Gastroesophageal sphincter (tissue), 4 donors: ENCODE results near the gene INTS11. TPM values are rescaled to one million over a fixed set of nuclear protein-coding genes. Genes with fewer than 3 reads are reported as not detected.

Source experiments
- ATAC-seq: fragments of 150-250 bp; one replicate; pipeline ENCODE4 v1.9.1; 2016; ENCODE audit warnings: mild to moderate bottlenecking, moderate library complexity
- H3K27ac ChIP-seq, 4 donors: fragments of 200-600 bp; sonication (generic) in 3 of 4; 1 replicate in 3 of 4; 2 replicates in 1 of 4; pipeline ENCODE4 v1.5.1; 2016 to 2019
- H3K27me3 ChIP-seq: fragments of 200-600 bp; sonication (generic); one replicate; pipeline ENCODE4 v1.5.1; 2019
- H3K36me3 ChIP-seq, 2 donors: fragments of 200-600 bp; sonication (generic); one replicate each; pipeline ENCODE4 v1.5.1; 2019; ENCODE audit warnings: control low read depth in 1 of 2
- H3K4me1 ChIP-seq, 3 donors: fragments of 200-600 bp; sonication (generic); 1 replicate in 2 of 3; 2 replicates in 1 of 3; pipeline ENCODE4 v1.5.1; 2016 to 2019; ENCODE audit warnings: control low read depth in 2 of 3
- H3K4me3 ChIP-seq, 2 donors: fragments of 200-600 bp; sonication (generic); one replicate each; pipeline ENCODE4 v1.5.1; 2019; ENCODE audit warnings: mild to moderate bottlenecking in 1 of 2, moderate library complexity in 1 of 2
- H3K9me3 ChIP-seq, 3 donors: fragments of 200-600 bp; sonication (generic); one replicate each; pipeline ENCODE4 v1.5.1; 2017 to 2019; ENCODE audit warnings: control low read depth in 2 of 3
- CTCF ChIP-seq, 4 experiments: fragments of 200-600 bp in 2 of 4; fragments of 450-650 bp in 2 of 4; sonication (generic) in 1 of 4; IDR thresholded peaks; one replicate each; pipeline ENCODE4 v1.5.1; 2017 to 2019; ENCODE audit warnings: antibody characterized with exemption in 4 of 4, mild to moderate bottlenecking in 2 of 4, moderate library complexity in 2 of 4
- EP300 ChIP-seq: sonication (generic); formaldehyde crosslinking; IDR thresholded peaks from one replicate; pipeline ENCODE4 v1.6.1; 2017; ENCODE audit warnings: antibody characterized with exemption, mild to moderate bottlenecking
- POLR2A ChIP-seq, 2 donors: fragments of 450-650 bp; IDR thresholded peaks; one replicate each; pipeline ENCODE4 v1.6.1; 2017; ENCODE audit warnings: antibody characterized with exemption in 2 of 2, mild to moderate bottlenecking in 2 of 2, moderate library complexity in 1 of 2
- POLR2AphosphoS5 ChIP-seq: sonication (generic); formaldehyde crosslinking; IDR thresholded peaks from one replicate; pipeline ENCODE4 v1.6.1; 2017; ENCODE audit warnings: antibody characterized with exemption
- WGBS, 2 donors: methylation state at CpG; one replicate each; pipeline ENCODE4 v1.1.5; 2018; ENCODE audit warnings: low coverage in 1 of 2; 5-methylcytosine and 5-hydroxymethylcytosine counted together
- total RNA-seq, 4 donors: library from RNA; depleted of rRNA; stranded (reverse); fragments of >200 nt; gene quantifications; one replicate each; pipeline ENCODE4 v1.1.0, GENCODE V29; 2016

INTS11 gene
- total RNA-seq, 4 donors from 2014 or later, result 62.0 to 119 (median 96.4) TPM

- 84% methylated on average over 11 of the region's 23 CpGs; no CpG with 5 or more reads in 1 of the 2 donors for WGBS, 2 donors
- ATAC-seq, result no peak
- peaks cover 0 to 85% of the 10 kb centered on the region in 2 donors for H3K36me3 ChIP-seq
Measured at GRCh38 chr1:1314678-1315335, 9.7 kb downstream of the INTS11 start.

GRCh38 chr1:1314237-1314586, 10.2 kb downstream of the INTS11 start:
- no peaks in the 10 kb centered on the region for H3K9me3 ChIP-seq
- H3K27ac ChIP-seq, result peak overlapping the region in 1 of 4 donors; percentile 86
- H3K27me3 ChIP-seq, result no peaks in the 10 kb centered on the region
- H3K4me1 ChIP-seq, result peaks cover 3 to 62% (median 17%) of the 10 kb centered on the region in 3 donors
- no CpG with 5 or more reads among the region's 15 CpGs for WGBS, 2 donors
- no peak for TF ChIP-seq POLR2A (IDR thresholded peaks at IDR 0.05)
- no peak for TF ChIP-seq POLR2AphosphoS5
- no peak for TF ChIP-seq EP300
- TF ChIP-seq CTCF (IDR thresholded peaks at IDR 0.05), result no peak
- H3K4me3 ChIP-seq, result no peak overlapping the region
- no peak for ATAC-seq
- H3K36me3 ChIP-seq, result peaks cover 0 to 81% of the 10 kb centered on the region in 2 donors

More at GRCh38 chr1:1314678-1315335, 9.7 kb downstream of the INTS11 start:
- H3K9me3 ChIP-seq, result no peaks in the 10 kb centered on the region
- TF ChIP-seq POLR2AphosphoS5, result no peak
- TF ChIP-seq CTCF (IDR thresholded peaks at IDR 0.05), result no peak
- TF ChIP-seq POLR2A (IDR thresholded peaks at IDR 0.05), result no peak
- TF ChIP-seq EP300, result no peak
- peak overlapping the region in 3 of 4 donors; percentile 68 to 86 (median 85) for H3K27ac ChIP-seq
- no peak overlapping the region for H3K4me3 ChIP-seq
- no peaks in the 10 kb centered on the region for H3K27me3 ChIP-seq
- H3K4me1 ChIP-seq, result peaks cover 3 to 62% (median 12%) of the 10 kb centered on the region in 3 donors

GRCh38 chr1:1313500-1314236, 10.8 kb downstream of the INTS11 start:
- H3K27ac ChIP-seq, result no peak overlapping the region
- ATAC-seq, result no peak
- WGBS, 2 donors, result no CpG with 5 or more reads among the region's 37 CpGs
- no peak overlapping the region for H3K4me3 ChIP-seq
- H3K27me3 ChIP-seq, result no peaks in the 10 kb centered on the region
- TF ChIP-seq POLR2AphosphoS5 (no peak), EP300 (no peak), POLR2A (IDR thresholded peaks at IDR 0.05) (no peak), CTCF (IDR thresholded peaks at IDR 0.05) (no peak)
- H3K9me3 ChIP-seq, result no peaks in the 10 kb centered on the region
- H3K4me1 ChIP-seq, result peaks cover under 1 to 62% (median 14%) of the 10 kb centered on the region in 3 donors
- H3K36me3 ChIP-seq, result peaks cover 0 to 75% of the 10 kb centered on the region in 2 donors

- Histone ChIP-seq H3K9me3 (no peaks in the 10 kb centered on the region), H3K27me3 (no peaks in the 10 kb centered on the region), H3K36me3 (peaks cover 0 to 72% of the 10 kb centered on the region in 2 donors), H3K27ac (no peak overlapping the region), H3K4me3 (no peak overlapping the region), H3K4me1 (peaks cover 0 to 54% (median 9%) of the 10 kb centered on the region in 3 donors)
- TF ChIP-seq CTCF (IDR thresholded peaks at IDR 0.05) (no peak), POLR2A (IDR thresholded peaks at IDR 0.05) (no peak), EP300 (no peak), POLR2AphosphoS5 (no peak)
- ATAC-seq, result no peak
- 93% methylated on average over 3 of the region's 49 CpGs; no CpG with 5 or more reads in 1 of the 2 donors for WGBS, 2 donors
Measured at GRCh38 chr1:1312450-1313314, 11.8 kb downstream of the INTS11 start.
